HG03108 (cell line): Measurements from ENCODE around the gene IQCN.
"Not testable (repeated sequence)": the region's sequence is repeated elsewhere in the genome, so short reads cannot be mapped to it uniquely, and the experiment has no call there.

ENCODE experiments used
- ATAC-seq: cut with Tn5 transposase; IDR thresholded peaks from one replicate; pipeline ENCODE4 v1.9.1; 2021; ENCODE audit warnings: moderate library complexity; ENCODE audit not compliant: unreplicated experiment

The IQCN gene

GRCh38 chr19:18219911-18220631 is 54.2 kb downstream of the IQCN start:
- ATAC-seq = no peak

GRCh38 chr19:18218600-18218999 is 55.7 kb downstream of the IQCN start:
- no peak for ATAC-seq

GRCh38 chr19:18218159-18218558 is 56.1 kb downstream of the IQCN start:
- ATAC-seq = no peak

GRCh38 chr19:18216789-18217188 is 57.5 kb downstream of the IQCN start:
- ATAC-seq = no peak

- no peak for ATAC-seq
Observed at GRCh38 chr19:18214779-18215433, 59.3 kb downstream of the IQCN start.

GRCh38 chr19:18211683-18212082 is 62.6 kb downstream of the IQCN start:
- ATAC-seq = no peak

- ATAC-seq = not testable (repeated sequence)
Observed at GRCh38 chr19:18209912-18210311, 64.3 kb downstream of the IQCN start.

- no peak for ATAC-seq
Observed at GRCh38 chr19:18208098-18208951, 65.9 kb downstream of the IQCN start.
